Psoas muscle (tissue), 8 donors: Measurements from ENCODE around the gene BRME1. TPM values are rescaled to one million over a fixed set of nuclear protein-coding genes. Genes with fewer than 3 reads are reported as not detected.

Experiments
- ATAC-seq, 4 donors: fragments of 200-7000 bp; cut with Tn5 transposase; one replicate each; pipeline ENCODE4 v1.9.1; 2020; ENCODE audit warnings: moderate library complexity in 3 of 4, mild to moderate bottlenecking in 2 of 4
- DNase-seq, 2 donors: peaks; one replicate each; pipeline ENCODE4 v3.0.0-alpha.2; 2020
- H3K27ac ChIP-seq: fragments of 200-600 bp; one replicate; pipeline ENCODE4 v1.8.0; 2022
- H3K27me3 ChIP-seq, 3 donors: fragments of 200-600 bp in 1 of 3; one replicate each; pipeline versions ENCODE4 v1.6.1 to v1.8.0; 2013 to 2022; ENCODE audit warnings: low read length in 2 of 3, mild to moderate bottlenecking in 2 of 3, moderate library complexity in 1 of 3; ENCODE audit not compliant: insufficient read depth in 3 of 3
- H3K36me3 ChIP-seq, 2 donors: fragments of 200-600 bp in 1 of 2; one replicate each; pipeline versions ENCODE4 v1.6.1 to v1.8.0; 2013 to 2022; ENCODE audit warnings: low read depth in 1 of 2, mild to moderate bottlenecking in 1 of 2, moderate library complexity in 1 of 2; ENCODE audit not compliant: insufficient read depth in 1 of 2
- H3K4me1 ChIP-seq: fragments of 200-600 bp; one replicate; pipeline ENCODE4 v1.8.0; 2022
- H3K4me3 ChIP-seq: fragments of 200-600 bp; one replicate; pipeline ENCODE4 v1.8.0; 2022; ENCODE audit warnings: mild to moderate bottlenecking
- H3K9me3 ChIP-seq: fragments of 200-600 bp; one replicate; pipeline ENCODE4 v1.8.0; 2022
- CTCF ChIP-seq: fragments of 200-600 bp; IDR thresholded peaks from one replicate; pipeline ENCODE4 v1.8.0; 2022; ENCODE audit warnings: antibody characterized with exemption
- WGBS, 3 donors: extraction: QIAGEN DNeasy Blood & Tissue Kit; methylation state at CpG; one replicate each; pipeline versions ENCODE4 v1.1.6 to v1.1.7; 2013; 5-methylcytosine and 5-hydroxymethylcytosine counted together
- intact Hi-C, 2 donors: fragments of 100-400 bp; cut with DNase I; formaldehyde crosslinking; loops; one replicate each; pipeline versions ENCODE4 v1.11.0 to v1.14.2; 2022
- polyA plus RNA-seq, 3 donors: library from polyadenylated mRNA; stranded (reverse); fragments of 200-250 nt; gene quantifications; one replicate each; pipeline ENCODE4 v1.2.3, GENCODE V29; 2013
- total RNA-seq, 4 donors: library from RNA; stranded (reverse); fragmentation: NEBNext Ultra II Directional in 2 of 4; extraction: Animal tissue kit (Norgen Biotek cat#: 25700) in 2 of 4; gene quantifications; one replicate each; pipeline versions ENCODE4 v1.2.1 to v1.2.4, GENCODE V29; 2021 to 2023
- donor health status: healthy with polysubstance abuse.
- donor health status: DM: no; HTN: no; CAD: no; lungs with moderate emphysema.
- donor health status: Bipolar disorder and iron deficiency.
- donor health status: healthy.
- donor health status: DM: yes; HTN: yes; CAD: no.
- donor health status: DM: no; HTN: no; CAD: no.
- donor health status: DM: no; HTN: no; CAD: no.
- donor health status: DM: yes; HTN: yes; CAD: no.

Gene BRME1
- total and polyA plus RNA-seq, 7 donors = 0.27 to 2.5 (median 1.1) TPM

GRCh38 chr19:13884726-13885591 lies 21.0 kb downstream of the BRME1 start:
- Histone ChIP-seq H3K27ac (no peak overlapping the region), H3K27me3 (no peaks in the 10 kb centered on the region), H3K4me1 (peaks cover 8% of the 10 kb centered on the region), H3K4me3 (no peak overlapping the region), H3K36me3 (no peaks in the 10 kb centered on the region), H3K9me3 (no peaks in the 10 kb centered on the region)
- 65 to 70% (median 66%) methylated on average over 22 to 26 of the region's 26 CpGs for WGBS, 3 donors
- DNase-seq = no peak
- ATAC-seq = no peak
- TF ChIP-seq CTCF = no peak
- intact Hi-C loops = loop anchor here (5.0 to 10.0 kb wide), 2 partner anchors 187 to 460 kb away; partner anchors contain the start of gene MISP3 (in 1 of the 2)

GRCh38 chr19:13883516-13884064 lies 22.3 kb downstream of the BRME1 start:
- Histone ChIP-seq H3K4me1 (peaks cover 15% of the 10 kb centered on the region), H3K27me3 (no peaks in the 10 kb centered on the region), H3K4me3 (no peak overlapping the region), H3K9me3 (no peaks in the 10 kb centered on the region), H3K27ac (no peak overlapping the region), H3K36me3 (no peaks in the 10 kb centered on the region)
- intact Hi-C loops = loop anchor here (5.0 to 10.0 kb wide), 2 partner anchors 189 to 461 kb away; partner anchors contain the start of gene MISP3 (in 1 of the 2)
- ATAC-seq (no peak), DNase-seq (no peak)
- no peak for TF ChIP-seq CTCF
- WGBS, 3 donors = 66 to 76% (median 72%) methylated on average over 10 of the region's 10 CpGs

- 91 to 92% (median 91%) methylated on average over 12 of the region's 12 CpGs for WGBS, 3 donors
- H3K27ac ChIP-seq = no peak overlapping the region
- intact Hi-C loops = loop anchor here (5.0 to 10.0 kb wide), 2 partner anchors 189 to 462 kb away; partner anchors contain the start of gene MISP3 (in 1 of the 2)
Observed at GRCh38 chr19:13882836-13883235, 23.1 kb downstream of the BRME1 start.

GRCh38 chr19:13882419-13882795 lies 23.5 kb downstream of the BRME1 start:
- no peak overlapping the region for H3K4me3 ChIP-seq
- DNase-seq (no peak), ATAC-seq (no peak)
- TF ChIP-seq CTCF = no peak
- H3K9me3 ChIP-seq = no peaks in the 10 kb centered on the region
- no peaks in the 10 kb centered on the region for H3K36me3 ChIP-seq
- no peaks in the 10 kb centered on the region for H3K27me3 ChIP-seq
- WGBS, 3 donors = 87 to 88% (median 88%) methylated on average over 5 of the region's 5 CpGs
- intact Hi-C loops = loop anchor here (5.0 to 10.0 kb wide), 2 partner anchors 190 to 462 kb away; partner anchors contain the start of gene MISP3 (in 1 of the 2)
- H3K27ac ChIP-seq = peak overlapping the region; percentile 53
- H3K4me1 ChIP-seq = peaks cover 15% of the 10 kb centered on the region

More at GRCh38 chr19:13882836-13883235, 23.1 kb downstream of the BRME1 start:
- no peaks in the 10 kb centered on the region for H3K36me3 ChIP-seq
- DNase-seq (no peak), ATAC-seq (no peak)
- peaks cover 15% of the 10 kb centered on the region for H3K4me1 ChIP-seq
- no peaks in the 10 kb centered on the region for H3K9me3 ChIP-seq
- H3K4me3 ChIP-seq = no peak overlapping the region
- H3K27me3 ChIP-seq = no peaks in the 10 kb centered on the region
- no peak for TF ChIP-seq CTCF
